ENCODE data around the gene INKA1.
"Not testable (repeated sequence)": the region's sequence is repeated elsewhere in the genome, so short reads cannot be mapped to it uniquely, and the experiment has no call there.

Gene INKA1

GRCh38 chr3:49802719-49803464, at the start of gene INKA1:
INKA1 (plus strand) TSS chr3:49803261; CDS start chr3:49803393, 132 bp downstream.
- peak; percentile 81 for DNase-seq (ENCODE audit: low spot score)

GRCh38 chr3:49754536-49754935, 48.5 kb upstream of the INKA1 start:
- no peak for DNase-seq (ENCODE audit: low spot score)

- no peak for DNase-seq (ENCODE audit: low spot score)
Measured at GRCh38 chr3:49756036-49756435, 47.0 kb upstream of the INKA1 start.

- DNase-seq (ENCODE audit: low spot score), result no peak
Measured at GRCh38 chr3:49757197-49757596, 45.9 kb upstream of the INKA1 start.

DNA sequence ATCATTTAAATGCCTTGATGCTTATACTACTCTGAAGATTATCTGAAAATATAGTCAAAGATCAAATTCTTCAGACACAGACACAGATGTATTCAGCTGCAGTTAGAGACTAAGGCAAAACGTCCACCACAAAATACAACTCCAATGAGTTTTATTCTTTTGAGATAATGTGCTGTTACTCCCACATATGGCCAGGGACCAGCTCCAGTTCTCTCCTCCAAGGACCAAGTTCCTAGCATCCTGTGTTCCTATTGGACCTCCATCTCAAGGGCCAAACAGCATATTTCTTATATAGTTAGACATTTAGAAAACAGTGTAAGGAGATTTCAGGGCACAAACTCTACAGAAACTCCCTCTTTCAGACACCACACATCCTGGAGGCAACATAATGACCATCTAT, 43.8 kb upstream of the INKA1 start:
- no peak for DNase-seq (ENCODE audit: low spot score)

DNA sequence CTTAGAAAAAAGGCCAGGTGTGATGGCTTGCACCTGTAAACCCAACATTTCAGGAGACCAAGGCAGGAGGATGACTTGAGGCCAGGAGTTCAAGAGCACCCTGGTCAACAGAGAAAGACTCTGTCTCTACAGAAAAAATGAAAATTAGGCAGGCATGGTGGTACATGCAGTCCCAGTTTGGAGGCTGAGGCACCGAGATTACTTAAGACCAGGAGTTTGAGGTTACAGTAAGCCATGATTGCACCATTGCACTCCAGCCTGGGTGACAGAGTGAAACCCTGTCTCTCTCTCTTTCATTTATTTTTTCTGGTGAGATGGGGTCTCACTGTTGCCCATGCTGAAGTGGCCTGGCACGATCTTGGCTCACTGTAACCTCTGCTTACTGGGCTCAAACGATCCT, 41.4 kb upstream of the INKA1 start:
- DNase-seq (ENCODE audit: low spot score), result no peak

DNA sequence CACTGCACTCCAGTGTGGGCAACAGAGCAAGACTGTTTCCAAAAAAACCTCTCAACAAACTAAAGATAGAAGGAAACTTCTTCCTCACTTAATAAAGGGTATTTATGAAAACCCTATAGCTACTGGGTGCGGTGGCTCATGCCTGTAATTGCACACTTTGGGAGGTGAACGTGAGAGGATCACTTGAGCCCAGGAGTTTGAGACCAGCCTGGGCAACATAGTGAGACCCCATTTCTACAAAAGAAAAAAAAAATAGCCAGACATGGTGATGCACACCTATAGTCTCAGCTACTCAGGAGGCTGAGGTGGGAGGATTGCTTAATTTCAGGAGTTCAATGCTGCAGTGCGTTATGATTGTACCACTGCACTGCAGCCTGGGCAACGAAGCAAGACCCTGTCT, 39.1 kb upstream of the INKA1 start:
- DNase-seq (ENCODE audit: low spot score), result no peak

- DNase-seq (ENCODE audit: low spot score), result no peak
Measured at GRCh38 chr3:49769286-49769915, 33.7 kb upstream of the INKA1 start.

GRCh38 chr3:49769926-49770325, 33.1 kb upstream of the INKA1 start:
- no peak for DNase-seq (ENCODE audit: low spot score)

DNA sequence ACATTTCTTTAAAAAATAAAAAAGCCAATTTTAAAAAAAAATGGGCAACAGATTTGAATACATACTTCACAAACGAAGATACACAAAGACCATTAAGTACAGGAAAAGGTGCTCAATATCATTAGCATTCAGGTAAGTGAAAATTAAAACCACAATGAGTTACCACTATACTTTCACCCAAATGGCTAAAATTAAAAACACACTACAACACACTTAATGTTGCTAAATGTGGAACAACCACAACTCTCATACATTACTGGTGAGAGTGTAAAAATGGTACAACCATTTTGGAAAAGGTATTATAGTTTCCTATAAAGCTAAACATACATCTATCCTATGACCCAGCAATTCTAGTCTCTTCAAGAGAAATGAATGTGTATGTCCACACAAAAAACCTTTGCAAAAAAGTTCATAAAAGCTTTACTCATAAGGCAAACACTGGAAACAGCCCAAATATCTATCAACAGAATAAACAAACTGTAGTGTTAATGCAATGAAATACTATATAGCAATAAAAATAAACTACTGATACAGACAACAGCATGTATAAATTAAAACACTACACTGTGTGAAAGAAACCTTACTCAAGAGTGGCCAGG, 31.6 kb upstream of the INKA1 start:
- DNase-seq (ENCODE audit: low spot score), result no peak

DNA sequence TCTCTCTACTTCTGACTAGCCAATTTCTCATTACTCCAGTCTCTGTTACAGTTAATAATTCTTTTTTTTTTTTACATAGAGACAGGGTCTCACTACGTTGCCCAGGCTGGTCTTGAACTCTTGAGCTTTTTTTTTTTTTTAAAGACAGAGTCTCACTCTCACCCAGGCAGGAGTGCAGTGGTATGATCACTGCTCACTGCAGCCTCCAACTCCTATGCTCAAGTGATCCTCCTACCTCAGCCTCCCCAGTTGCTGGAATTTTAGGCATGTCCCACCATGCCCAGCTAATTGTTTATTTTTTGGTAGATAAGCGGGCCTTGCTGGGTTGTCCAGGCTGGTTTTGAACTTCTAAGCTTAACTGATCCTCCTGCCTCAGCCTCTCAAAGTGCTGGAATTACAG, 30.4 kb upstream of the INKA1 start:
- no peak for DNase-seq (ENCODE audit: low spot score)

DNA sequence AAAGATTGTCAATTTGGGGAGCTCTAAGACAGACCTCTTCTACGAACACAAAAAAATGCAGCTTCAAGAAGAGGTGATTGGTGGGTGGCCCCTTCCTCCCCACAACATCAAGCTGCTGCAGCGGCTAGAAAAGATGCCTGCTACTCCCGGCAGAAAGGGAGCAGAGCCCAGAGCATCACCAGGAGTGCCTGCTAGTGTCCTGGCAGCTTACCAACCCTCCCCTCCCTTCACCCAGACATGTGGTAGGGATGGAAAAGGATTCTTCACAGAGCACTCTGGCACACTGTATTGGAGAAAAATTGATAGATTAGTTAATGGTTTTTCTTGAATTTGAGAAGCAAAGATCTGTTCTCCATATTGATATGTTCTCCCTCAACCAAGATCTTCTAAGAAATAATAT, 27.5 kb upstream of the INKA1 start:
- no peak for DNase-seq (ENCODE audit: low spot score)

DNA sequence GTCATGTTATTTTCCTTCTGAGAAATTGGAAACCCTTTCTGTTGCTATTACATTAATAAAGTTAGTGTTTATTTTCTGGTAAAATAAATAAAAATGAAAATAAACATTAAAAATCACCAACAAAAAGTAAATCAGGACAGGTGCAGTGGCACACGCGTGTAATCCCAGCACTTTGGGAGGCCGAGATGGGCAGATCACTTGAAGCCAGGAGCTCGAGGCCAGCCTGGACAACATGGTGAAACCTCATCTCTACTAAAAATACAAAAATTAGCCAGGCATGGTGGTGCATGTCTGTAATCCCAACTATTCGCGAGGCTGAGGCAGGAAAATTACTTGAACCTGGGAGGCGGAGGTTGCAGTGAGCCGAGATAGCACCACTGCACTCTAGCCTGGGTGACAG, 27.0 kb upstream of the INKA1 start:
- not testable (repeated sequence) for DNase-seq (ENCODE audit: low spot score)

GRCh38 chr3:49779358-49780079, 23.5 kb upstream of the INKA1 start:
- no peak for DNase-seq (ENCODE audit: low spot score)

- DNase-seq (ENCODE audit: low spot score), result no peak
Measured at GRCh38 chr3:49780080-49780974, 22.7 kb upstream of the INKA1 start.

GRCh38 chr3:49780975-49781365, 22.1 kb upstream of the INKA1 start:
- DNase-seq (ENCODE audit: low spot score), result not testable (repeated sequence)

GRCh38 chr3:49781415-49782199, 21.5 kb upstream of the INKA1 start:
- no peak for DNase-seq (ENCODE audit: low spot score)

- DNase-seq (ENCODE audit: low spot score), result not testable (repeated sequence)
Measured at GRCh38 chr3:49782277-49782676, 20.8 kb upstream of the INKA1 start.

DNA sequence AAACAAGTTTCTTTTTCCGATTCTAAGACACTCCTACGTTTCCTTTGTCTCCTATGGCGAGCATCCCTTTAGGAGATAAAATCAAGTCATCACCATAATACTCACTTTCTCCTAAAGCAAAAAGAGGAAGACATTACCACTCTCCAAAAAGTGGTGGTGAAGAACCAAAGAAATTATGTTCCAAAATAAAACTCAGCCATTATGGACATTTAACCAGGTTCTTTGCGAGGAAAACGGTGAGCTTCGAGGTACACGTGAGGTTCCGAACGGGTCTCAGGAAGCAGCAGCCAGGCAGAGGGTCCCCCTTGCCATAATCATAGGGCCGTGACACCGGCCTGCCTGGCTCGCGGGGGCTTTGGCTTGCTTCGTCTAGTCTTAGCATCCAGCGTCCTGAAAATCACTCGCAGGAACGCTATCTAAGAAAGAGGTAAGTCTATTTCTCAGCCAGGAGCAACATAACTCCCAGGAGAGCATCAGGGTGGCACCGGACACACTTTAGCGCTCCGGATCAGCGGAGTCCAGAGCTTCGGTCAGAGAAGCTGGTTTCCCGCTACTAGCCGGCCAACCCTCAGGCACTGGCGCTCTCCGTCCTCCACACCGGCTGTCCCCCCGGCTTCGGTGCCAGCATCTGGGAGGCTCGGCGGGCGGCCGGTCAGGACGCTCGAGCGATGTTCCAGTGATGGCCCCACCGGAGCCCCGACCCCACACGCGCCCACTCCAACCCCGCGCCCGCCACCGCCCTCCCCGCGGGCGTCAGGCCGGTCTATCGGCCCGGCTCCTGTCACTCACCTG, 17.3 kb upstream of the INKA1 start:
- DNase-seq (ENCODE audit: low spot score), result peak; percentile 35

Data from NAMALWA (cell line).